GM12878 (cell line): ENCODE measurements around the gene IL17B. TPM values are rescaled to one million over a fixed set of nuclear protein-coding genes. Genes with fewer than 3 reads are reported as not detected.

Source experiments
- ATAC-seq: fragments of 200-7000 bp; cut with Tn5 transposase; 3 replicates; pipeline ENCODE4 v1.9.1; 2020; ENCODE audit warnings: mild to moderate bottlenecking, moderate library complexity
- BruUV-seq: library from RNA; stranded (reverse); fragments of 400-500 nt; replicated peaks from 2 replicates; lab custom pipeline; 2021; lab: Mats Ljungman, UMichigan
- CTCF ChIA-PET: fragments of 300-600 bp; sonication (Branson Sonifier 250); formaldehyde crosslinking; extraction: SDS; loops from one replicate; lab custom pipeline; 2021; ENCODE audit warnings: inconsistent platforms; lab: Yijun Ruan, JAX
- POLR2A ChIA-PET: fragments of 350-600 bp; formaldehyde crosslinking; extraction: SDS; loops from one replicate; lab custom pipeline; 2021; ENCODE audit warnings: inconsistent platforms; lab: Charles Lee
- RAD21 ChIA-PET: fragments of 300-600 bp; sonication (Branson Sonifier 250); formaldehyde crosslinking; loops from one replicate; lab custom pipeline; 2023; ENCODE audit warnings: antibody characterized with exemption; ENCODE audit not compliant: unreplicated experiment; lab: Charles Lee
- SMC1A ChIA-PET: fragments of 300-600 bp; sonication (Branson Sonifier 250); formaldehyde crosslinking; loops from one replicate; lab custom pipeline; 2023; ENCODE audit not compliant: unreplicated experiment, uncharacterized antibody; lab: Charles Lee
- DNase-seq: peaks from one replicate; pipeline ENCODE4 v3.0.0-alpha.2; 2011; ENCODE audit warnings: low read depth, low spot score
- FAIRE-seq: peaks from 3 replicates; lab custom pipeline; 2011; peaks lifted over from hg19 to GRCh38; lab: Jason Lieb, UNC
- H2AFZ ChIP-seq: 2 replicates; pipeline ENCODE4 v1.6.0; 2011; ENCODE audit warnings: low read depth, low read length, control low read depth; ENCODE audit not compliant: control insufficient read depth
- H3K27ac ChIP-seq: 2 replicates; pipeline ENCODE4 v1.5.1; 2011; ENCODE audit warnings: control low read depth; ENCODE audit not compliant: control insufficient read depth, insufficient read depth
- H3K27me3 ChIP-seq, 2 experiments: replicated peaks in 1 of 2; 2 replicates each; pipeline versions ENCODE4 v1.6.0 to v1.6.1; 2011; ENCODE audit warnings: low read length in 1 of 2; ENCODE audit not compliant: control insufficient read depth in 2 of 2, insufficient read depth in 2 of 2
- H3K36me3 ChIP-seq, 2 experiments: 2 replicates each; pipeline ENCODE4 v1.5.1; 2011; ENCODE audit warnings: low read length in 1 of 2; ENCODE audit not compliant: control insufficient read depth in 2 of 2, insufficient read depth in 2 of 2
- H3K4me1 ChIP-seq: 2 replicates; pipeline ENCODE4 v1.6.1; 2011; ENCODE audit warnings: mild to moderate bottlenecking, low read length, moderate library complexity, mixed read lengths; ENCODE audit not compliant: control insufficient read depth, insufficient read depth
- H3K4me2 ChIP-seq: 2 replicates; pipeline ENCODE4 v1.6.0; 2011; ENCODE audit warnings: control low read depth; ENCODE audit not compliant: control insufficient read depth, insufficient read depth
- H3K4me3 ChIP-seq: fragments of 200-600 bp; sonication (generic); 2 replicates; pipeline ENCODE4 v1.5.1; 2016
- H3K79me2 ChIP-seq: 2 replicates; pipeline ENCODE4 v1.6.0; 2011; ENCODE audit warnings: low read length; ENCODE audit not compliant: control insufficient read depth, insufficient read depth
- H3K9ac ChIP-seq: 2 replicates; pipeline ENCODE4 v1.8.0; 2011; ENCODE audit warnings: low read length, control low read depth, mixed read lengths; ENCODE audit not compliant: control insufficient read depth, insufficient read depth
- H3K9me3 ChIP-seq: replicated peaks from 3 replicates; pipeline ENCODE4 v1.5.1; 2011; ENCODE audit warnings: mild to moderate bottlenecking, low read length; ENCODE audit not compliant: control insufficient read depth, insufficient read depth
- H4K20me1 ChIP-seq: 2 replicates; pipeline ENCODE4 v1.6.0; 2011; ENCODE audit not compliant: control insufficient read depth, insufficient read depth
- FOS ChIP-seq: IDR thresholded peaks from 3 replicates; pipeline ENCODE4 v1.6.1; 2011; ENCODE audit warnings: borderline replicate concordance; ENCODE audit not compliant: insufficient read length; ENCODE audit errors: extremely low read depth
- FOXK2 ChIP-seq: fragments of 450-650 bp; IDR thresholded peaks from 2 replicates; pipeline ENCODE4 v1.6.1; 2017; ENCODE audit warnings: mild to moderate bottlenecking, moderate library complexity
- FOXM1 ChIP-seq: IDR thresholded peaks from 2 replicates; pipeline ENCODE4 v1.6.1; 2012; ENCODE audit warnings: low read depth, mild to moderate bottlenecking, inconsistent platforms, low read length, moderate library complexity
- JUND ChIP-seq: IDR thresholded peaks from 2 replicates; pipeline ENCODE4 v1.6.1; 2012; ENCODE audit warnings: low read depth, mild to moderate bottlenecking, low read length, improper control_type of control experiment, moderate library complexity
- KDM1A ChIP-seq: fragments of 200-600 bp; sonication (generic); IDR thresholded peaks from 2 replicates; pipeline ENCODE4 v1.6.1; 2016; ENCODE audit warnings: borderline replicate concordance
- MYC ChIP-seq: IDR thresholded peaks from 2 replicates; pipeline ENCODE4 v1.6.1; 2011; ENCODE audit warnings: mild to moderate bottlenecking, low read length, moderate library complexity, inconsistent platforms; ENCODE audit not compliant: insufficient read depth, insufficient replicate concordance, insufficient read length, severe bottlenecking
- RB1 ChIP-seq: fragments of 450-650 bp; formaldehyde crosslinking; IDR thresholded peaks from 2 replicates; pipeline ENCODE4 v1.6.1; 2017; ENCODE audit warnings: mild to moderate bottlenecking, borderline replicate concordance
- RELA ChIP-seq: fragments of 450-650 bp; IDR thresholded peaks from 2 replicates; pipeline ENCODE4 v1.8.0; 2014; ENCODE audit warnings: borderline replicate concordance; ENCODE audit not compliant: partially characterized antibody
- RUNX3 ChIP-seq: IDR thresholded peaks from 2 replicates; pipeline ENCODE4 v1.6.1; 2012; ENCODE audit warnings: low read length, inconsistent platforms
- TCF12 ChIP-seq: IDR thresholded peaks from 2 replicates; pipeline ENCODE4 v1.6.1; 2011; ENCODE audit warnings: low read depth, mild to moderate bottlenecking, low read length
- WGBS: methylation state at CpG from one replicate; pipeline ENCODE4 v1.1.6; 2016; ENCODE audit warnings: low lambda C conversion rate; ENCODE audit not compliant: insufficient replicate concordance, insufficient coverage; ENCODE audit errors: missing lambda C conversion rate; 5-methylcytosine and 5-hydroxymethylcytosine counted together
- in situ Hi-C: fragments of 300-500 bp; cut with MboI; formaldehyde crosslinking; loops from 9 replicates; pipeline ENCODE4 v1.14.3; 2018; ENCODE audit warnings: mixed read lengths
- intact Hi-C: fragments of 100-400 bp; cut with micrococcal nuclease; formaldehyde crosslinking; loops from one replicate; pipeline ENCODE4 v1.14.2; 2022; ENCODE audit not compliant: unreplicated experiment
- polyA plus RNA-seq, 11 experiments: library from polyadenylated mRNA; depleted of rRNA in 4 of 11; unstranded in 6 of 11; stranded (reverse) in 5 of 11; fragments of >200 nt; fragmentation: Nextera tagmentation in 4 of 11; fragmentation: Illumina TruSeq in 1 of 11; extraction: Ambion mirVana in 4 of 11; extraction: Trizol in 1 of 11; gene quantifications; 1 replicate in 1 of 11; 2 replicates in 10 of 11; pipeline versions ENCODE4 v1.2.1 to v1.2.3, GENCODE V29; 2011 to 2016; ENCODE audit warnings: inconsistent platforms in 2 of 11, missing spikeins in 2 of 11, low read depth in 1 of 11
- total RNA-seq, 4 experiments: library from RNA; depleted of rRNA in 3 of 4; stranded (reverse); fragments of >200 nt in 3 of 4; fragmentation: Illumina TruSeq in 1 of 4; extraction: Trizol in 1 of 4; gene quantifications; 2 replicates each; pipeline versions ENCODE4 v1.2.1 to v1.2.3, GENCODE V29; 2013 to 2021
- TF ChIP-seq, protein P1 (sequence below): fragments of 450-650 bp; formaldehyde crosslinking; IDR thresholded peaks from 2 replicates; pipeline ENCODE4 v1.5.0; 2022; ENCODE audit warnings: mild to moderate bottlenecking, missing genetic modification characterization
- TF ChIP-seq, protein P2 (sequence below): fragments of 450-650 bp; IDR thresholded peaks from 2 replicates; pipeline ENCODE4 v1.6.1; 2016; ENCODE audit warnings: mild to moderate bottlenecking
- TF ChIP-seq, protein P3 (sequence below): IDR thresholded peaks from 2 replicates; pipeline ENCODE4 v1.6.1; 2011; ENCODE audit warnings: low read depth, low read length, improper control_type of control experiment, borderline replicate concordance
- TF ChIP-seq, protein P4 (sequence below): IDR thresholded peaks from 2 replicates; pipeline ENCODE4 v1.6.1; 2012; ENCODE audit warnings: low read depth, low read length, improper control_type of control experiment

IL17B gene
- total and polyA plus RNA-seq, 10 of the 15 experiments (the other 5 are each of a cell fraction or from before 2014, with no cell fraction given): not detected

DNA sequence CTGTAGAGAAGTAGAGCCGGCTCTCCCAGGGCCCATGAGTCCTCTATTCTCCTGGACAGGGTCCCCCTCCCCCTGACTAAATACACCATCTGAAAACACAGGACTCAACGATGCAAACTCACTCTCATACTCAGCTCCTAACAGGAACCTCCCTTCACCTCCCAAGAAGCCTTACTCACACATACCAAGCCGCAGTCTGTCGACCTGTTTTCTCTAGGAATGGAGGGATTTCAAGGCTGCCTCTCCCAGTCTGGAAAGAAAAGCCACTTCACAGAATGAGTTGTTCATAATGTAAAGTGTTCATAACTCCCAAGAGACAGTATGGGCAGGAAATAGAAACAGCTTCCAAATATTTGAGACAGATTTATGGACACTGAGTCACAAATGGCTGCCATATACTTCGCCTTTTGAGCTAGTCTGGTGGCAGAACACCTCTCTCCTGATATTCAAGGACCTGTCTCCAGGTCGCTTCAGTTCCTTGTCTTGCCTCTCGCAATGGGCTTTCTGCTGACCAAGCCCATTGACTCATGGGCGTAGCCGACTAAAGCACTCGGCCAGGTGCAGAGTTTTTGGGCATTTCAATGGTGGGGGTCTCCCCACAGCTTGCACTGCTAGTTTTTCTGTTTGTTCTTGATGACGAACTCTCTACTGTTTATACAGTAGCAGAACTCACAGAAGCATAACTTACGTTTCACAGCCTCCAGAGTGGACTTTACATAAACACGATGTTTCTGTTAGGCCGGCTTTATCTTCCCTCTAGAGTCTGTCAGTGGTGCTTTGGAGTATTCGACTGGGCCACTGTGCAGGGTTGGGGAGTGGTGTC lies 25.0 kb upstream of the IL17B start:
- SMC1A ChIA-PET: no interaction called here
- no peak overlapping the region for H2AFZ ChIP-seq
- DNase-seq (no peak), ATAC-seq (no peak), FAIRE-seq (no peak)
- intact Hi-C loops: no loop called here
- H4K20me1 ChIP-seq: no peaks in the 10 kb centered on the region
- H3K4me3 ChIP-seq: no peak overlapping the region
- CTCF ChIA-PET: interaction anchor here (0.9 kb wide), 1 partner anchor 22 kb away, joined by 3 read pairs; no protein-coding TSS in a partner anchor
- no peaks in the 10 kb centered on the region for H3K36me3 ChIP-seq
- no peak overlapping the region for H3K4me2 ChIP-seq
- no peak overlapping the region for H3K27ac ChIP-seq
- POLR2A ChIA-PET: no interaction called here
- H3K9me3 ChIP-seq: no peaks in the 10 kb centered on the region
- TF ChIP-seq, protein P1, sequence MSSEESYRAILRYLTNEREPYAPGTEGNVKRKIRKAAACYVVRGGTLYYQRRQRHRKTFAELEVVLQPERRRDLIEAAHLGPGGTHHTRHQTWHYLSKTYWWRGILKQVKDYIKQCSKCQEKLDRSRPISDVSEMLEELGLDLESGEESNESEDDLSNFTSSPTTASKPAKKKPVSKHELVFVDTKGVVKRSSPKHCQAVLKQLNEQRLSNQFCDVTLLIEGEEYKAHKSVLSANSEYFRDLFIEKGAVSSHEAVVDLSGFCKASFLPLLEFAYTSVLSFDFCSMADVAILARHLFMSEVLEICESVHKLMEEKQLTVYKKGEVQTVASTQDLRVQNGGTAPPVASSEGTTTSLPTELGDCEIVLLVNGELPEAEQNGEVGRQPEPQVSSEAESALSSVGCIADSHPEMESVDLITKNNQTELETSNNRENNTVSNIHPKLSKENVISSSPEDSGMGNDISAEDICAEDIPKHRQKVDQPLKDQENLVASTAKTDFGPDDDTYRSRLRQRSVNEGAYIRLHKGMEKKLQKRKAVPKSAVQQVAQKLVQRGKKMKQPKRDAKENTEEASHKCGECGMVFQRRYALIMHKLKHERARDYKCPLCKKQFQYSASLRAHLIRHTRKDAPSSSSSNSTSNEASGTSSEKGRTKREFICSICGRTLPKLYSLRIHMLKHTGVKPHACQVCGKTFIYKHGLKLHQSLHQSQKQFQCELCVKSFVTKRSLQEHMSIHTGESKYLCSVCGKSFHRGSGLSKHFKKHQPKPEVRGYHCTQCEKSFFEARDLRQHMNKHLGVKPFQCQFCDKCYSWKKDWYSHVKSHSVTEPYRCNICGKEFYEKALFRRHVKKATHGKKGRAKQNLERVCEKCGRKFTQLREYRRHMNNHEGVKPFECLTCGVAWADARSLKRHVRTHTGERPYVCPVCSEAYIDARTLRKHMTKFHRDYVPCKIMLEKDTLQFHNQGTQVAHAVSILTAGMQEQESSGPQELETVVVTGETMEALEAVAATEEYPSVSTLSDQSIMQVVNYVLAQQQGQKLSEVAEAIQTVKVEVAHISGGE (CRISPR knock-in tag): no peak
- TF ChIP-seq RUNX3 (no peak), FOXM1 (no peak), RELA (no peak), RB1 (no peak), JUND (no peak), FOS (no peak), TCF12 (no peak), KDM1A (no peak), FOXK2 (no peak), MYC (no peak)
- TF ChIP-seq, protein P2, sequence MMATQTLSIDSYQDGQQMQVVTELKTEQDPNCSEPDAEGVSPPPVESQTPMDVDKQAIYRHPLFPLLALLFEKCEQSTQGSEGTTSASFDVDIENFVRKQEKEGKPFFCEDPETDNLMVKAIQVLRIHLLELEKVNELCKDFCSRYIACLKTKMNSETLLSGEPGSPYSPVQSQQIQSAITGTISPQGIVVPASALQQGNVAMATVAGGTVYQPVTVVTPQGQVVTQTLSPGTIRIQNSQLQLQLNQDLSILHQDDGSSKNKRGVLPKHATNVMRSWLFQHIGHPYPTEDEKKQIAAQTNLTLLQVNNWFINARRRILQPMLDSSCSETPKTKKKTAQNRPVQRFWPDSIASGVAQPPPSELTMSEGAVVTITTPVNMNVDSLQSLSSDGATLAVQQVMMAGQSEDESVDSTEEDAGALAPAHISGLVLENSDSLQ: no peak
- TF ChIP-seq, protein P3, sequence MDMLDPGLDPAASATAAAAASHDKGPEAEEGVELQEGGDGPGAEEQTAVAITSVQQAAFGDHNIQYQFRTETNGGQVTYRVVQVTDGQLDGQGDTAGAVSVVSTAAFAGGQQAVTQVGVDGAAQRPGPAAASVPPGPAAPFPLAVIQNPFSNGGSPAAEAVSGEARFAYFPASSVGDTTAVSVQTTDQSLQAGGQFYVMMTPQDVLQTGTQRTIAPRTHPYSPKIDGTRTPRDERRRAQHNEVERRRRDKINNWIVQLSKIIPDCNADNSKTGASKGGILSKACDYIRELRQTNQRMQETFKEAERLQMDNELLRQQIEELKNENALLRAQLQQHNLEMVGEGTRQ: no peak
- TF ChIP-seq, protein P4, sequence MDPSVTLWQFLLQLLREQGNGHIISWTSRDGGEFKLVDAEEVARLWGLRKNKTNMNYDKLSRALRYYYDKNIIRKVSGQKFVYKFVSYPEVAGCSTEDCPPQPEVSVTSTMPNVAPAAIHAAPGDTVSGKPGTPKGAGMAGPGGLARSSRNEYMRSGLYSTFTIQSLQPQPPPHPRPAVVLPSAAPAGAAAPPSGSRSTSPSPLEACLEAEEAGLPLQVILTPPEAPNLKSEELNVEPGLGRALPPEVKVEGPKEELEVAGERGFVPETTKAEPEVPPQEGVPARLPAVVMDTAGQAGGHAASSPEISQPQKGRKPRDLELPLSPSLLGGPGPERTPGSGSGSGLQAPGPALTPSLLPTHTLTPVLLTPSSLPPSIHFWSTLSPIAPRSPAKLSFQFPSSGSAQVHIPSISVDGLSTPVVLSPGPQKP: no peak
- no peak overlapping the region for H3K9ac ChIP-seq
- RAD21 ChIA-PET: no interaction called here
- 26% methylated on average over 15 of the region's 15 CpGs for WGBS
- H3K4me1 ChIP-seq: no peaks in the 10 kb centered on the region
- H3K27me3 ChIP-seq: peaks cover 0 to 2% of the 10 kb centered on the region in 2 experiments; a peak in 2 of 4 replicates
- no TSS peak for BruUV-seq
- H3K79me2 ChIP-seq: no peaks in the 10 kb centered on the region
- in situ Hi-C loops: no loop called here
